ENCODE results near the gene RAB23. TPM values are rescaled to one million over a fixed set of nuclear protein-coding genes. Genes with fewer than 3 reads are reported as not detected.

The RAB23 gene
- total and polyA plus RNA-seq, 2 of the 8 experiments (the other 6 are each of a cell fraction or from before 2014, with no cell fraction given) = 6.5 to 17.2 TPM

DNA sequence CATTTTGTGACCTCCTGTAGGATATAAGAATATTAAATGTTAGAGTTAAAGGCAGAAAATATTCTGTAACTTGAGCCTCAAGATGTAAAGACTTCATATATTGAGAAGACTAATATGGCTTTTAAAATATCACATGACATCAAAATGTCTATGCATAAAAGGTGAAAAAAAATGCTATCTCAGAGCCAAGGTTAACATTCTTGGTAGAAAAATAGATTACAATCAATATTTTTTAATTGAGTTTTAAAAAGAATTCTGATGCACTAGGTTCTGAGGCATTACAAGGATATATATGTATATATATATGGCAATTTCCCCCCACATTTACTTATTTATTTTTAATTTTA lies 46.2 kb upstream of the RAB23 start (continued):
- no peak for TF ChIP-seq SP4 (IDR thresholded peaks at IDR 0.05; ENCODE audit: low read length)
- no peak for TF ChIP-seq HDAC2 (IDR thresholded peaks at IDR 0.05; ENCODE audit: borderline replicate concordance in 1 of 2, low read depth in 2 of 2, low read length in 2 of 2)
- TF ChIP-seq KDM5A (IDR thresholded peaks at IDR 0.05; ENCODE audit: low read length) = no peak
- TF ChIP-seq, protein P1, sequence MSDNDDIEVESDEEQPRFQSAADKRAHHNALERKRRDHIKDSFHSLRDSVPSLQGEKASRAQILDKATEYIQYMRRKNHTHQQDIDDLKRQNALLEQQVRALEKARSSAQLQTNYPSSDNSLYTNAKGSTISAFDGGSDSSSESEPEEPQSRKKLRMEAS (IDR thresholded peaks at IDR 0.05) = no peak
- no peak for TF ChIP-seq POU5F1 (IDR thresholded peaks at IDR 0.05; ENCODE audit: low read depth, low read length)
